ENCODE results near the gene ERI3. TPM values are rescaled to one million over a fixed set of nuclear protein-coding genes. Genes with fewer than 3 reads are reported as not detected.

Gene ERI3
- total RNA-seq, 4 donors from 2014 or later = 11.2 to 30.4 (median 20.8) TPM

DNA sequence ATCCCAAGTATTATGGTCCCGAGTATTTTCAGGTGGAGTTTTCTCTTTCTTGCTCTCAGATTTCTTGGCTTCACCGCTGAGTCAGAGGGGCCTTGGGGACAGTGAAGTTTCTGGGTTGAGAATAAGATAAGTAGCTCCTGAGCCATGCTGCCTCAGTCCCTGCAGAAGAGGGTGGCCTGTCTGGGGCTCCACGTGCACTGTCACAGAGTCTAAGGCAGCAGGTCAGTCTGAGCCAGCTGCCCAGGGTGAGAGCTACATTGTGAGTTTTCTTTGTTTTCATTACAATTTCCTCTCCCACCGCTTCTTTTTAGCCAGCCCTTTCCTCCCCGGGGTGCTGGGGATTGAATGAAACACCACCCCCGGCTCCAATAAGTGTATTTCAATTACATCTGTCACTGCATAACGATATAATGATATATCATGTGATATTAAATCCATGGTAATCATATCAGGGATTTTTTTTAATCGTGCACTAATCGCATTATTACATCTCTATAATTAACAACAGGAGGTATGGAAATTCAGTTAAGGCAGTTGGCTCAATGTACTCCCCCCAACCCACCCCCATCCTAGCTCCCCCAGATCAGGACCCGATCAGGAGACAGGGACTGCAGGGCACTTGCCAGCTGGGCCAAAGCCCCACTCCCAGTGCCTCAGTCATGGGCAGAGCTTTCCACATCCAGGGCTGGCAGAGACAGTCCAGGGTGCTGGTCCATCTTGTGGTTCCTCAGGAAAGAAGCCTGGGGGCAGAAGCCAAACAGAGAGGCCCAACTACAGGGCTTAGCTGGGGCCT lies 98.1 kb downstream of the ERI3 start:
- no peak overlapping the region for H3K4me3 ChIP-seq
- TF ChIP-seq CTCF (IDR thresholded peaks at IDR 0.05) (no peak), POLR2A (IDR thresholded peaks at IDR 0.05) (no peak), EP300 (IDR thresholded peaks at IDR 0.05; ENCODE audit: low read depth) (no peak), POLR2AphosphoS5 (IDR thresholded peaks at IDR 0.05) (no peak)
- in situ Hi-C loops (cut with MboI; ENCODE audit: low pct_ligation_motif_present in 1 of 4, low pct_unique_long_range_greater_than_20kb in 1 of 4, low sequenced_read_pairs in 3 of 4) (no loop called here), intact Hi-C loops (cut with DNase I; ENCODE audit: low total_unique reads) (no loop called here)
- H3K9me3 ChIP-seq = no peaks in the 10 kb centered on the region
- H3K36me3 ChIP-seq = no peaks in the 10 kb centered on the region
- no peak overlapping the region for H3K27ac ChIP-seq
- DNase-seq = no peak
- WGBS, 2 donors (ENCODE audit: low coverage in 1 of 2) = 84 to 94% methylated on average over 5 to 10 of the region's 10 CpGs
- no peaks in the 10 kb centered on the region for H3K27me3 ChIP-seq
- H3K4me1 ChIP-seq = peaks cover 1 to 40% (median 18%) of the 10 kb centered on the region in 4 donors

DNA sequence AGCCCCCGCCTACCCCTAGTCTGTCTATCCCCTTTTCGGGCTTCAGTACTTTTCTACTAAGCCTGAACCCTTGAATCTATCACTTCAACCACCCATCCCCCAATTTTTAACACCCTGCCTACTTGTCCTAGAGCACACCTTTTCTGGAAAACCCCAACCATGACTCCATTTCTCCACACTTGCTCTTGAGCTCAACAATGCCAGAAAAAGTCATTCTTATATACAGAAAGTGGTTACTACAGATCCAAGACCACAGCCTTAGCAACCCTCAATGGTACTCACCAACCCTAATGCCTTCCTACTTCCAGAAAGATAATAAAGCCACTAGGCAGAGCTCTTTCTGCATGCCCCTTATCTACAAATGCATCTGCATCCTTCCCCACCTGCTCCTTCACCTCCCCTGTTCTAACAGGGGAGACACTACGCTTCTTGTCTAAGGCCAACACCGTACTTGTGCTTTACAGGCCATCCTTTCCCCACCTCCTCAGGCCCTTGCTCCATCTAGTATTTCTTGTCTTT lies 100.6 kb downstream of the ERI3 start:
- TF ChIP-seq POLR2AphosphoS5 (IDR thresholded peaks at IDR 0.05) = no peak
- TF ChIP-seq EP300 (IDR thresholded peaks at IDR 0.05; ENCODE audit: low read depth) = no peak
- TF ChIP-seq POLR2A (IDR thresholded peaks at IDR 0.05) = no peak
- no peak for TF ChIP-seq CTCF (IDR thresholded peaks at IDR 0.05)
- no peak overlapping the region for H3K4me3 ChIP-seq
- DNase-seq = no peak
- no peaks in the 10 kb centered on the region for H3K9me3 ChIP-seq
- intact Hi-C loops (cut with DNase I; ENCODE audit: low total_unique reads) = no loop called here
- in situ Hi-C loops (cut with MboI; ENCODE audit: low pct_ligation_motif_present in 1 of 4, low pct_unique_long_range_greater_than_20kb in 1 of 4, low sequenced_read_pairs in 3 of 4) = no loop called here
- 92 to 100% methylated on average over 3 to 4 of the region's 4 CpGs for WGBS, 2 donors (ENCODE audit: low coverage in 1 of 2)
- no peaks in the 10 kb centered on the region for H3K27me3 ChIP-seq
- H3K4me1 ChIP-seq = peaks cover 0 to 31% (median 13%) of the 10 kb centered on the region in 4 donors
- no peak overlapping the region for H3K27ac ChIP-seq
- H3K36me3 ChIP-seq = no peaks in the 10 kb centered on the region

- H3K4me1 ChIP-seq = peaks cover 0 to 20% (median 13%) of the 10 kb centered on the region in 4 donors
- 70 to 84% methylated on average over 2 to 18 of the region's 23 CpGs for WGBS, 2 donors (ENCODE audit: low coverage in 1 of 2)
These were observed 102.9 kb downstream of the ERI3 start for GRCh38 chr1:44251989-44252671.

More at GRCh38 chr1:44251989-44252671, 102.9 kb downstream of the ERI3 start:
- in situ Hi-C loops (cut with MboI; ENCODE audit: low pct_ligation_motif_present in 1 of 4, low pct_unique_long_range_greater_than_20kb in 1 of 4, low sequenced_read_pairs in 3 of 4) = no loop called here
- Histone ChIP-seq H3K27me3 (no peaks in the 10 kb centered on the region), H3K4me3 (no peak overlapping the region), H3K9me3 (no peaks in the 10 kb centered on the region), H3K36me3 (no peaks in the 10 kb centered on the region), H3K27ac (peak overlapping the region; percentile 31 to 74 (median 46))
- intact Hi-C loops (cut with DNase I; ENCODE audit: low total_unique reads) = no loop called here
- DNase-seq = no peak
- TF ChIP-seq CTCF (IDR thresholded peaks at IDR 0.05) (no peak), EP300 (IDR thresholded peaks at IDR 0.05; ENCODE audit: low read depth) (no peak), POLR2AphosphoS5 (IDR thresholded peaks at IDR 0.05) (no peak)
